GM15510 (cell line): ENCODE measurements around the gene KRTAP9-9.
"Not testable (repeated sequence)": the region's sequence is repeated elsewhere in the genome, so short reads cannot be mapped to it uniquely, and the experiment has no call there.

Source experiments
- POLR2A ChIP-seq: IDR thresholded peaks from 3 replicates; pipeline ENCODE4 v1.6.1; 2011; ENCODE audit warnings: borderline replicate concordance; ENCODE audit not compliant: insufficient read length; ENCODE audit errors: extremely low read depth

Gene KRTAP9-9

DNA sequence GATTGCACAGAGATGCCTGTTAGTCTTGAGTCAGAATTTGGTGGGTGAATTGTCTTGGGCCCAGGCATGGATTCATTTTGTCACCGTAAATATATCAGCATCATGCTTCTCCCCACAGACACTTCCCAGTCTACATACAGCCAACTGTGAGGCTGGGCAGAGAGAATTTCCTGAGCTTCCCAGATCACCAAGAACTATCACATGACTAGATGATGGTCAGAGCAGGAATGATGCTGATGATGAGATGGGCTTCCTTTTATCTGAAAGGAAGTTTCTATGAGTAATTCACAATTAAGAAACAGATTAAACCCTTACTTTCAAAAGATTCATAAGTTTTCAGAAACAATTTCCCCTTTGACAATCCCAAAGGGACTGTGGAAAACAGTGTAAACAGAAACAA is 323 bp upstream of the KRTAP9-9 start:
- no peak for TF ChIP-seq POLR2A

GRCh38 chr17:41256291-41256685 is 1.1 kb downstream of the KRTAP9-9 start:
- TF ChIP-seq POLR2A = no peak

GRCh38 chr17:41258406-41258805 is 3.2 kb downstream of the KRTAP9-9 start:
- TF ChIP-seq POLR2A = no peak

- no peak for TF ChIP-seq POLR2A
Observed at GRCh38 chr17:41263212-41263611, 8.0 kb downstream of the KRTAP9-9 start.

DNA sequence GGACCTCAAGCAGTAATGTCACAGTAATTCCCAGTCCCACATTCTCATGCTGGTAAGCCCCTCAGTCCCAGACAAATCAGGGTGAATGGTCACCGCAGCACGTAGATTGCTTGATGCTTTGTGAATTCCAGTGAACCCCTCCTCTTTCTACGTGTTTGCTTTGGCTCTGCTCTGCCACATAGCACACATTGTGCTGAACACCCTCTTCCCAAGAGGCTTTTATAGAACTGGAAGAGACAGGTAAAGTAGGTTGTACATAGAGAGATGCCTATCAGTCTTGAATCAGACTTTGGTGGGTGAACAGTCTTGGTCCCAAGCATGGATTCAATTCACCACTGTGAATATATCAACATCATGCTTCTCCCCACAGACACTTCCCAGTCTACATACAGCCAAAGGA is 9.4 kb downstream of the KRTAP9-9 start:
- TF ChIP-seq POLR2A = no peak

DNA sequence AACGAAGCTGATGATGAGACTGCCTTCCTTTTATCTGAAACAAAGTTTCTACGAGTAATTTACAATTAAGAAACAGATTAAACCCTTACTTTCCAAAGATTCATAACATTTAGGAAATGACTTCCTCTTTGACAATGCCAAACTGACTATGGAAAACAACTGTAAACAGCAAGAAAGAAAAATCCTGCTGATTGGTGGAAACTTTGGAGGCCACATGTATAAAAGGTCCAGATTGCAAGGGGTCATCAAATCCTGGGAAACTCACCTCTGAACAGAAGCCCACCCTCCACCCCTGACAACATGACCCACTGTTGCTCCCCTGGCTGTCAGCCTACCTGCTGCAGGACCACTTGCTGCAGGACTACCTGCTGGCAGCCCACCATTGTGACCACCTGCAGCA is 9.9 kb downstream of the KRTAP9-9 start, which contains the start of gene KRTAP9-6:
KRTAP9-6 (plus strand) TSS at position 301 of the 400 bp plus-strand sequence; CDS start at position 301, 0 bp downstream.
- no peak for TF ChIP-seq POLR2A

DNA sequence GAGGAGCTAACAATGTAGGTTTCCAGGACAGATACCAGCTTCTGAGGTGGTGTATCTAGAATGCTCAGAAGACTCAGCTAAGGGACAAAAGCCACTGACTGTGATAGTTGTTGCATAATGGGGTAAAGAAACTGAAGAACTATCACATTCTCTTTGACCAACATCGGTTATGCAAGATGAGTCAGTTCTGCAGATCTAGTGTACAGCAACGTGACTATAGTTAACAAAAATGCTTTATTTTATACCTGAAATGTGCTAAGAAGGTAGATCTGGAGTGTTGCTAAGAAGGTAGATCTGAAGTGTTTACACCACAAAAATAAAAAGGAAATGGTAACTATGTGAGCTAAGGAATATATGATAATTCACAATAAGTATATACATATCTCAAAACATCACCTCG is 12.5 kb downstream of the KRTAP9-9 start:
- no peak for TF ChIP-seq POLR2A

DNA sequence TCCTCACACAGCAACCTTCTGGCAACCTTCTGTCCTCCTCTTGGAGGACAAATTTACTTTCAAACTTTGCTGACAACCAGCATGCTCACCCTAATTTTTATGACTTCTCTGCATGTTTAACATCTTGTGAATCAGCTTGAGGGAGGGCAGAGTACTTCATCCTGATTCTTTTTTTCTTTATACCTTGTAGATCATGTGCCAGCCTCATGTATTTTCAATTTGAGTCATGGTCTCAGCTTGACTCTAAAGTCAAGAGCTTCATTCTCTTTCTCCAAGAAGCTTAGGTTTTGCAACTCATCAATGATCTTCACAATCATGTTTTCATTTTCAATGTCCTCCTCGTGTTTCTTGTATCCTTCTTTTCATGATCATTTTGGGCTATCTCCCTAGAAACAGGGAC is 16.7 kb downstream of the KRTAP9-9 start:
- TF ChIP-seq POLR2A = no peak

DNA sequence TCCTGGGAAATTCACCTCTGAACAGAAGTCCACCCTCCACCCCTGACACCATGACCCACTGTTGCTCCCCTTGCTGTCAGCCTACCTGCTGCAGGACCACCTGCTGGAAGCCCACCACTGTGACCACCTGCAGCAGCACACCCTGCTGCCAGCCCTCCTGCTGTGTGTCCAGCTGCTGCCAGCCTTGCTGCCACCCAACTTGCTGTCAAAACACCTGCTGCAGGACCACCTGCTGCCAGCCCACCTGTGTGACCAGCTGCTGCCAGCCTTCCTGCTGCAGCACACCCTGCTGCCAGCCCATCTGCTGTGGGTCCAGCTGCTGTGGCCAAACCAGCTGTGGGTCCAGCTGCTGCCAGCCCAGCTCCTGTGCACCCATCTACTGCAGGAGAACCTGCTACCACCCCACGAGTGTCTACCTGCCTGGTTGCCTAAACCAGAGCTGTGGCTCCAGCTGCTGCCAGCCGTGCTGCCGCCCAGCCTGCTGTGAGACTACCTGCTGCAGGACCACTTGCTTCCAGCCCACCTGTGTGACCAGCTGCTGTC is 20.5 kb downstream of the KRTAP9-9 start, which contains the start of gene KRTAP9-7:
KRTAP9-7 (plus strand) TSS at position 51 of the 543 bp plus-strand sequence; CDS start at position 51, 0 bp downstream.
- TF ChIP-seq POLR2A = not testable (repeated sequence)

DNA sequence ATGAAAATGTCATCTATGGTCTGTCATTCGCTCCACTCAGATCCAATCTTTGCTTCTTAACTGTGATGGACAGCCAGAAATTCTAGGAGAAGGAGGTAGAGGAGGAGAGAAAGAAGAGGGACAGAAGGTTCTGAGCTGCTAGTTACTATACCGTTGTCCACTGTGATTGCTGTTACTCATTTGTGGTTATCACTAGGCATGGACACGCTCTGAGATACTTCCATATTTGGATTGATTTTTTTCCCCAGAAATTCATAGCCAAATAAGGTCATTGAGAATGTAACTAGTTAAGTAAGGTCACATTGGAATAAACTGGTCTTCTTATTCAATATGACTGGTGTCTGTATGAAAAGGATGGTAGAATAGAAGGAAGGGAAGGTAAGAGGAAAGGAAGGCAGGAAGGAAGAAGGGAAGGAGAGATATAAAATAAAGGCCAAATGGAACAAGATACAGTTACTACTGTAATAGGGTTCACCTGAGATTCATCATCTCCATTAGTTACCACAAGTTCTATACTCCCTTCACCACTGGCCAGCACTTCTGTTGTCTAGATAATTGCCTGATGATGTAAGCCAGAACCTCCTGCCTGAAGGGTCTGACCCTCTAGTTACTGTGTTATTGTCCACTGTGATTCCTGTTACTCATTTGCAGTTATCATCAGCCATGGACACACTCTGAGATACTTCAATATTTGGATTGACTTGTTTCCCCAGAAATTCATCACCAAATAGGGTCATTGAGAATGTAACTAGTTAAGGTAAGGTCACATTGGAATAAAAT is 23.2 kb downstream of the KRTAP9-9 start:
- no peak for TF ChIP-seq POLR2A

DNA sequence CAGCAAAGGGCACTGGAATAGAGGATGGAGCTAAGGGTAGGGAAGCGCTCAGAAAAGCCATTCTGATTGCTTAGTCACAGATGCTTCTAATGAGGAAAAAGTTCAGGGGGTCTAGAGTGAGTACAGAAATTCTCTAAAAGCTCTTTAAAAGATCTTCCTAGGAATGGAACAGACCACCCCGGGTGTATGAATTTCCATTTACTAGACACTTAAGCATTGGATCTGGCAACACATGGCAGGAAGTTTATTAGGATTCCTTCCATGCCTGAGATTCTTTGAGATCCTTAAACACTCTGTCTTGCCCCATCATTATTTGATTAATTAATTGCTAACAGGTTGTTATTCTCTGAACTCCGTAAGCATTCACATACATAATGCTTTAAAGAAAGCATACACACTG is 28.9 kb downstream of the KRTAP9-9 start:
- TF ChIP-seq POLR2A = no peak

GRCh38 chr17:41284546-41284945 is 29.4 kb downstream of the KRTAP9-9 start:
- TF ChIP-seq POLR2A = no peak

DNA sequence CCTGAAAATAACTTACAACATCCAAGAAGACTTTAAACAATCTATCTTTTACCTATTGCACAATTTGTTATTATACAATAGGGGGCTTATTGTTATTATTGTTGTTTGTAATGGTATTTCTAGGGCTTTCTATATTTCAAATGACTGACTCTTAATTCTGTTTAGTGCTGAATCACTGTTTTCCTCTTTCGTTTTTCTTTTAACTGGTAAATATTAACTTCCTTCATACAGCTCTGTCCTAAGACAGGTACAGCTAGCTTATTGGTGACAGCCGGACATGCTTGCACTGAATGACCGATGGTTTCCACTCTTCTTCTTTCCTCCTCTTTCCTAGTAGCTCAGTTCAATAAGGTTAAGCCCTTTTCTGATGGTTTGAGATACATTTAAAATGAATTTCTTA is 31.9 kb downstream of the KRTAP9-9 start:
- TF ChIP-seq POLR2A = no peak

GRCh38 chr17:41294016-41294415 is 38.8 kb downstream of the KRTAP9-9 start:
- TF ChIP-seq POLR2A = no peak

DNA sequence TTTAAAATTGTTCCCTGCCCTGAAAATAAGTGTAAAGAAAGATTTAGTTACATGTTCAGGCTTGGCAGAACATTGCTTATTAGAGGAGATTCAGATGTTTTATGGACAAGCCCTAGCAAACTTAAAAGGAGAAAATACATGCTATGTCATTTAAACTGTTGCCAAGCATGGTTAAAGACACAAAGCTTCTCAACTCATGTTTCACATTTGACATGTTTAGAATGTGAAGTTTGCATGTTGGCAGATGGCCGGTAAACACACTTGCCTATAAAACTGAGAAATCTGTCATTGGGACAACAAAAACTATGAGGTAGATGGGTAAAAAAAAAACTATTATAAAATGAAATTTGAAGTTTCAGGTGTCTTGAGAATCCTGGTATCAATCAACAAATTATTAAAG is 41.7 kb downstream of the KRTAP9-9 start:
- no peak for TF ChIP-seq POLR2A

- no peak for TF ChIP-seq POLR2A
Observed at GRCh38 chr17:41298458-41299135, 43.4 kb downstream of the KRTAP9-9 start.

DNA sequence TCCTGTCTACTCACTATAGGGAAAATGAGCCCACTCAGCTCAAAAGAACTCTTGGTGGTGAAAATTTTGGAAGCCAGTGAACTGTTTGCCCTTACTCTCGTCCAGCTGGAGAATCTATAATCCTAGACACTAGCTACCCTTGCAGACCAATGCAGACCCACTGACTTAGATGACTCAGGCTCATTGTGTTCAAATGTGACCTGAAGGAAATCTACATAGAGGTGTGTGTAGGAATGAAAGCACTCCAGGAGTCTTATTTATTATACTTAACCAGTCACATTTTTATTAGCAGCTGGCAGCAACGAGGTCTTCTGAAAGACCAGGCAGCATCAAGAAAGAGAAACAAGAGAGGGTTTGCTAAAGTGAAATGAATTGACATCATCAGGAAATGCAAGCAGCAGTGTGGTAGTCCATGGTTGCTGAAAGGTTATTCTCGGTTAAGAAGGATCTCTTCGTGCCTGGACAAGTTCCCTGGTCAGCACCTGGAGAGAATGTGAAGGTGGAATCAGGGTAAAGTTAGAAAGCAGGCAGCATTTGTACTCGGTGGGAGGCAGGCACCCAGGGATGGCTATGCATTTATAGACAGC is 46.1 kb downstream of the KRTAP9-9 start:
- TF ChIP-seq POLR2A = no peak
